ENCODE results near the gene CCDC69.

DNA sequence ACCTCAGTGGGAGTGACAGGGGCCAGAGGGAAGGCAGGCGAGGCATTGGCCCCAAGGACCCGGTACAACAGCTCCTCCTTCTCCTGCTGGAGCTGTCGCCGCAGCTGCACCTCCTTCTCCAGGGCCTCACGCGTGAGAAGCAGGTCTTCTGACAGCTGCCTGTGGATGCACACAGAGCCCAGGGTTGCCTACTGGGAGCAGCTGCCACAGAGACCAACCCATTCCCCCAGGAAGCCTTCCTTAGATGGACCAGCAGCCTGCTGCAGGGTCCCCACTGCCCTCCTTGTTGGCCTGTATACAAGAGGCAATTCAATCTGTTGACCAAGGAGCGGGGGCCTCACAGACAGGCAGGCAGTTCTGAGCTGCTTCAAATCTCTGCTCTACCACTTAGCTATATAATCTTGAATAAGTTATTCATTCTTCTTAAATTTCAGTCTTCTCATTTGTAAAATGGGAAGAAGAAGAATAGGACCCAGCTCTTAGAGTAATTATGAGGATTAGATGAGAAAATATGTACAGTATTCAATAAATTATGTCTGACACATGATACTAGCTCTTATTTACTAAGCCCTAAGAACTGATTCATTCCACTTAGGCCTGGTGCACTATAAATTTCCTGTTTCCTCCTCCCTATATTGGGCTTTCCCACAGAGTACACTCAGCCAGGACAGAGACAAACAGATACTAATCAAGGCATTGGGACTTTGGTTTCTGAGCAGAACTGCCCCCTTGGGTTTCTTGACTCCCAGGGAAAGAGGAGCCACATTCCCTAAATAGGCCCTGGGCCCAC lies 40.2 kb downstream of the CCDC69 start:
- no peak for TF ChIP-seq POLR2AphosphoS5 (IDR thresholded peaks at IDR 0.05)
- no peak for TF ChIP-seq EP300 (IDR thresholded peaks at IDR 0.05)

Measured in esophagus muscularis mucosa (tissue), 3 donors.